ENCODE results near the gene IL17D. TPM values are rescaled to one million over a fixed set of nuclear protein-coding genes. Genes with fewer than 3 reads are reported as not detected.
A peak's percentile ranks its signal among the peaks of the same experiment; 100 is the strongest.

The IL17D gene
- total RNA-seq, 1 experiment from 2014 or later, result 2.0 TPM

- Histone ChIP-seq H3K27me3 (replicated peaks; ENCODE audit: insufficient read depth, low read depth, low read length, poor library complexity) (no peaks in the 10 kb centered on the region), H3K27ac (ENCODE audit: low read depth, low read length, poor library complexity, severe bottlenecking) (no peak overlapping the region), H3K4me1 (ENCODE audit: insufficient read depth, low read length, poor library complexity, severe bottlenecking) (peaks cover 5% of the 10 kb centered on the region), H3K36me3 (ENCODE audit: insufficient read depth, low read length, poor library complexity, severe bottlenecking) (no peaks in the 10 kb centered on the region), H3K4me3 (ENCODE audit: low read depth, low read length, poor library complexity, severe bottlenecking) (no peak overlapping the region), H3K9me3 (ENCODE audit: low read depth, low read length, poor library complexity, severe bottlenecking) (no peaks in the 10 kb centered on the region)
- no peak for DNase-seq (ENCODE audit: low spot score)
- no TSS peak for BruUV-seq (replicated peaks)
- POLR2A ChIA-PET (ENCODE audit: low non-redundant PET), result no interaction called here
- TF ChIP-seq EZH2 (IDR thresholded peaks at IDR 0.05; ENCODE audit: borderline replicate concordance, low read depth, low read length, poor library complexity, severe bottlenecking), result no peak
- TF ChIP-seq CTCF (conservative IDR thresholded peaks at IDR 0.05; ENCODE audit: low read depth, low read length), result no peak
- CTCF ChIA-PET, result interaction anchor here (0.7 kb wide), 1 partner anchor 149 kb away, joined by 3 read pairs; no protein-coding TSS in a partner anchor
- intact Hi-C loops (cut with micrococcal nuclease; ENCODE audit: unreplicated experiment), result no loop called here
These were observed 17.0 kb downstream of the IL17D start for GRCh38 chr13:20720499-20720898.

GRCh38 chr13:20721058-20721453, 17.6 kb downstream of the IL17D start:
- BruUV-seq (replicated peaks), result no TSS peak
- no peak overlapping the region for H3K4me3 ChIP-seq (ENCODE audit: low read depth, low read length, poor library complexity, severe bottlenecking)

GRCh38 chr13:20721454-20722357, 18.2 kb downstream of the IL17D start:
- intact Hi-C loops (cut with micrococcal nuclease; ENCODE audit: unreplicated experiment), result no loop called here
- BruUV-seq (replicated peaks), result no TSS peak
- ChIA-PET CTCF (interaction anchor here (1.4 to 1.7 kb wide), 2 partner anchors 46 to 204 kb away, joined by 3 to 4 read pairs; no protein-coding TSS in a partner anchor), POLR2A (ENCODE audit: low non-redundant PET) (no interaction called here)
- H3K27ac ChIP-seq (ENCODE audit: low read depth, low read length, poor library complexity, severe bottlenecking), result no peak overlapping the region
- H3K4me3 ChIP-seq (ENCODE audit: low read depth, low read length, poor library complexity, severe bottlenecking), result peak overlapping the region; percentile 34
- peaks cover 5% of the 10 kb centered on the region for H3K4me1 ChIP-seq (ENCODE audit: insufficient read depth, low read length, poor library complexity, severe bottlenecking)
- no peaks in the 10 kb centered on the region for H3K27me3 ChIP-seq (replicated peaks; ENCODE audit: insufficient read depth, low read depth, low read length, poor library complexity)
- TF ChIP-seq CTCF (conservative IDR thresholded peaks at IDR 0.05; ENCODE audit: low read depth, low read length) (no peak), EZH2 (IDR thresholded peaks at IDR 0.05; ENCODE audit: borderline replicate concordance, low read depth, low read length, poor library complexity, severe bottlenecking) (no peak)
- DNase-seq (ENCODE audit: low spot score), result peak; percentile 46
- H3K36me3 ChIP-seq (ENCODE audit: insufficient read depth, low read length, poor library complexity, severe bottlenecking), result no peaks in the 10 kb centered on the region
- no peaks in the 10 kb centered on the region for H3K9me3 ChIP-seq (ENCODE audit: low read depth, low read length, poor library complexity, severe bottlenecking)

More at GRCh38 chr13:20721058-20721453, 17.6 kb downstream of the IL17D start:
- H3K36me3 ChIP-seq (ENCODE audit: insufficient read depth, low read length, poor library complexity, severe bottlenecking), result no peaks in the 10 kb centered on the region
- no peak for DNase-seq (ENCODE audit: low spot score)
- H3K27me3 ChIP-seq (replicated peaks; ENCODE audit: insufficient read depth, low read depth, low read length, poor library complexity), result no peaks in the 10 kb centered on the region
- peaks cover 5% of the 10 kb centered on the region for H3K4me1 ChIP-seq (ENCODE audit: insufficient read depth, low read length, poor library complexity, severe bottlenecking)
- ChIA-PET CTCF (interaction anchor here (1.4 kb wide), 1 partner anchor 47 kb away, joined by 3 read pairs; no protein-coding TSS in a partner anchor), POLR2A (ENCODE audit: low non-redundant PET) (no interaction called here)
- H3K9me3 ChIP-seq (ENCODE audit: low read depth, low read length, poor library complexity, severe bottlenecking), result no peaks in the 10 kb centered on the region
- intact Hi-C loops (cut with micrococcal nuclease; ENCODE audit: unreplicated experiment), result no loop called here
- H3K27ac ChIP-seq (ENCODE audit: low read depth, low read length, poor library complexity, severe bottlenecking), result no peak overlapping the region
- no peak for TF ChIP-seq CTCF (conservative IDR thresholded peaks at IDR 0.05; ENCODE audit: low read depth, low read length)
- TF ChIP-seq EZH2 (IDR thresholded peaks at IDR 0.05; ENCODE audit: borderline replicate concordance, low read depth, low read length, poor library complexity, severe bottlenecking), result no peak

Data from A673 (cell line).